NCI-H748 treated with DMSO at 0.1 percent for 48 hours (cell line): ENCODE results near the gene INSC.

ENCODE experiments used
- DNase-seq: peaks from one replicate; lab custom pipeline; 2025; lab: John Stamatoyannopoulos, UW

INSC gene

DNA sequence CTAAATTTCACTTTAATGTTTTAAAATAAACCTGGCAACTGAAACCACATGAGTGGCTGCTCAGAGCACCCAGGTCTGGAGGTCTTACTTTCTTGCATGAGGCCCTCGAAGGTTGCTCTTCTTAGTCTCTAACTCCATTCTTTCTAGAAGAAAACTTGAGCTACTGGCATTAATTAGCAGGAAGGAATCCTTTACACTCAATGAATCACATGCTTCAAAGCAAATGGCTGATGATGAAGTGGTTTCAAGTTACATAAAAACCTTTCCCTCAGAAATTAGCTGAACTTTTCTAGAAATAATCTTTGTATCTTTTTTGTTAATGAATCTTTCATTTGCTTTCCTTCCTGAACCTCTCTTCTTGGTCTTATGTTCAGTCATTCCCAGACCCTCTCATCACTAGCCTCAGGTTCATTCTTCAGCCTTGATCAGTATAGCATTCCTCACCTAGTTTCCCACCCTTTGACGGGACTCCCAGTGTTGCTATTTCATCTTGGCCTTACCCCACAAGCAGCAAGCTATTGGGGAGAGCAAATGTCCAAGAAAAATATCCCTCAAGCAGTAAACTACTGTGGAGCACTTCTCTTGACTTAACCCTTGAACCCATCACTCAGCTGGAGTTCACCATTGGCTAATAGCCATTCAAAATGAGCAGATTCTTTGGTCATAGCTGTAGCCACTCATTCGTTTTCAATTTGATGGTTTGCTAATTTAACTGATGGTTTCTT lies 75.1 kb downstream of the INSC start:
- no peak for DNase-seq

DNA sequence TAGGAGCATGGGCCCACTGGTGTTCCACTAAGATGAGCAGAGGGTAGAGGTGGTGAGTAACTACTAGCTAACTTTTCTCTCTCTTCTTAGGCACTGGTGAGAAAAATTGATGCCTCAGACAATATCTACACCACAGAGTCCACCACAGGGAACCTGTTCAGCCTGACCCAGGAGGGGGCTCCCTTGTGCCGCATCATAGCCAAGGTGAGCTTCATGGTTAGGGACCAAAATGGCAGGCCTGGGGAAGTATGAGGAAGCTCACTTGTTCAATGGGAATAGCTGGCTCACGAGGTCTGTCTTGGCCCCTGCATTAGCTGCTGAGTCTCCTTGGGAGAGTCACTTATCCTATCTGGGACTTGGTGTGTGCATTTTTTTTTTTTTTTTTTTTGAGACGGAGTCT lies 75.9 kb downstream of the INSC start:
- DNase-seq, result no peak

DNA sequence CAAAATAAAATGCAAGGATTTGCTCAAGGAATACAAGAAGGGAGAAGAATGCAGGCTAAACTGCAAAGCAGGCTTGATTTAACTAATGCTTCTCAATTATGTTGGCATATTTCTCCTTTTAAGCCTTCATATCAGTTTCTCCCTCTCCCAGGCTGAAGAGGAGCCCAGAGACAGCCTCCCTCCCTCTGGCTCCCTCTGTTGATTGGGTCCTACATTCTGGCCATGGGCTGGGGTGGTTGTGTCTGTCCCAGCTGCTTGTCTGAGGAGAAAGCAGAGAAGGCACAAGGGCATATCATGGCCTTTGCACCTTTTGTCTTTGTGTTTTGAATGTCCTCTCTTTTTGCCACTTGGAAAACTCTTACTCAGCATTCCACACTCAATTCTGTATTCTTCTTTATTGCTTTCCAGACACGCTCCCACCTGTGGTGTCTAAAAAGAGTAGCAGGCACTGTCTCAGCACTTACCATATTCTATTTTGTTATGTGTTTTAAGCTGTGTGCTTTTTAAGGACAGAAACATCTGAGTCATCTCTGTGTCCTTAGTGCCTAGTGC lies 77.4 kb downstream of the INSC start:
- no peak for DNase-seq

DNA sequence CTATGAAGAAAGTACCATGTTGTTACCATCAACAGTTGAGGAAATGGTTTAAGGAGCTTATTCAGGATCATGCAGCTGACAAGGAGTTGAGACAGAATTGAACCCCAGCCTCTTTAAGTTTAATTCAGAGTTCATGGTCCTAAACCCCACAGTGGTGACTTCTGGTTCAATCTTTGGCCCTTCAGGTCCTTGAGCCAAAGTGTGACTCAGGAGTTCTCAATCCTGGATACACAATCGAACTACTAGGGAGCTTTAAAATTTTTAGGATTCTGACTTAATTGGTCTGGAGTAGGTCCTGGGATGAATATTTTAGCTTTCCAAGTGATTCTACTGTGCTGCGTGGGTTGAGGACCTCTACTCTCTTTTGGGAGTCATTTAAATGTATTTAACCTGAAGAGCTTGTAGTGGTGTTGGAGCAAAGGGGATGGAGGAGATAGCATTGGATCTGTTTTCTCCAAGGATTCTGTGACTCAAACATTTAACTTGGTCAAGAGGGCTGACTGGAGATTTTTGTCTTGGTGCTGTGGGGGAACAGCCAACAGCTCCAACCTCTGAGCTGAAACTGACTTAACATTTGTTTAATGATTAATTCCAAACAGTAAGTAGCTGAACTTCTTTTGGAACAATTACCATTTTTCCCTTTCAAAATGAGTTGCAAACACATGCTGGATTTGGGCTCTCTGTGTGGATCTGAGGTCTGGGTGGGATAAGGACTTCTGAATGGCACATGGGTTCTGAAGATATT lies 80.1 kb downstream of the INSC start:
- DNase-seq, result no peak

DNA sequence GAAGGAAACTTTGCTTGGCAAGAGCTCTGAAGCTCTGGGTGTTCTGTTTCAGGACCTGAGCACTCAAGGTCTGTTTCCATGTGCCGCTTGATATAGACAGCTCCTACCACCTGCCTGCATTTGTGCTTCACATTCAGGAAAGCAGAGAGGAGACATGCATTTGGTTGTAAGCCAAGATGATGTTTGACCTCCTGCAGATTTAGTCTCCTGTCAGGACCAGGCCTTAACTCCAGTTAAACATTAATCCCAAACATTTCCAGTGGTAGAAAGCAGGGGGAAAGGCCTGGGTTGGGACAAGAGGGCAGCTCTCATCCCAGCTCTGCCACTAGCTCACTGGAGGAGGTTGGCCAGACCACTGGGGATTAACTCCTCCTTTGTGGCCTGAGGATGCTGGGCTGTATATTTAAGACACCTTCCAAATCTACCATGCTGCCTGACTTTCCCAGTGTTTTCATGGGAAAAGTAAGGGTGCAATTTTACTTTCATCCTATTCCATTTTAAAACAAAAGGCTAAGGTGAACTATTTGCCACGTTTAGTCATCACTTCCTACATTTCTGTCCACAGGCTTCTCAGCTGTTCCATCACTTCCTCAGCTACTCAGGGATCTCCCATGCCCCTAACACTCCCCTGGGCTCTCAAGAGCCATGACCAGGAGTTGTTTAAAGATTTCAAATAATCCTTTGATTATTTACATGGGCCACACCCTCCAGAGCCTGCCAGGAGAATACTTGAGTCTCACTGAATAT lies 80.9 kb downstream of the INSC start:
- DNase-seq, result no peak

DNA sequence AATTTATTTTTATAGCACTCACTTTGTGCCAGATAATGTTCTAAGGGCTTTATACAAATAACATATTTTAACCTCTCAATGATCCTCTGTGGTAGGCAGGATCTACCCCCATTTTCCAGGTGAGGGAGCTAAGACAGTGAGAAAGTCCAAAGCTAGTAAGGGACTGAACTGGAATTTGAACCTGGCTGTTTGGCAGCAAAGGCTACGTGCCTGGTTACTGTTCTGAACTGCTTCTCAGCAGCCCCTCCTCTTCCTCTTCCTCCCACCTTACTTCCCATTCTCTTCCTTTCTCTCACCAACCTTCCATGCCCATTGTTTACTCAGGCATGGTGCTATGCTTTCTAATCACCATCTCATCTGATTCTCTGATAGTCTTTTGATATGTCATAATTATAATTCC lies 82.0 kb downstream of the INSC start:
- DNase-seq, result no peak

DNA sequence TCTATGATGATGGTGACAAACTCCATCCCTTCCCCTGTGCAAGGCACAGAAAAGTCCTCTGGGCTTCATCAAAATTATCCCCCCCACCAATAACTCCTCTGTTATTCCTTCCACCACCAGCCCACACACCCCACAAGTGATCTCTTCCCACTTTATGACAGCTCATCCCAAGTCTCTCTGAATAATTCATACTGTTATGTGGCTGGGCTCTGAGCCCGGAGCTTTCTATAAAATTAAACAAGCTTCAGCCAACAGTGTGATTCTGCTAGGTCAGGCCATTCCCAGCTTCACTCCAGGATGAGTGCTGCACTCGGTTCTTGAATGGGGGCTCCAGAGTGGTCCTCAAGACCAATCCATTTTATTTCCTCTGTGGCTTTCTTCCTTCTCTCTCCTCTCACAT lies 83.0 kb downstream of the INSC start:
- no peak for DNase-seq

DNA sequence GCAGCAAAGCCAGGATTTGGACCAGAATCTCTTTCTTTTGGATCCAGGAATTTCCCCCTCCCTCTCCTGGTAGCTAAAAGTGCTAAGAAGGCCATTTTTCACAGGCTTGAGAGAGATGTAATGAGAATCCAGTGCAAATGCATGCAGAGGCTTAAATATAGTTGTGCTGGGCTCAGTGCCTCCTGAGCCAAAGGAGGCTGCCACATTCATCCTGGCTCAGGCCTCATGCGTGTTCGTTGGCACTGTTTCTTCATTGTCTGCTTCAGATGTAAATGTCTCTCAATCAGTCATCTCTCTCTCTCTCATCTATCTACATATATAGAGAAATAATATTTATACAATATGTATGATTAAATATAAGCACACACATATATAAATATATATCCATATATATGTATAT lies 83.6 kb downstream of the INSC start:
- no peak for DNase-seq

DNA sequence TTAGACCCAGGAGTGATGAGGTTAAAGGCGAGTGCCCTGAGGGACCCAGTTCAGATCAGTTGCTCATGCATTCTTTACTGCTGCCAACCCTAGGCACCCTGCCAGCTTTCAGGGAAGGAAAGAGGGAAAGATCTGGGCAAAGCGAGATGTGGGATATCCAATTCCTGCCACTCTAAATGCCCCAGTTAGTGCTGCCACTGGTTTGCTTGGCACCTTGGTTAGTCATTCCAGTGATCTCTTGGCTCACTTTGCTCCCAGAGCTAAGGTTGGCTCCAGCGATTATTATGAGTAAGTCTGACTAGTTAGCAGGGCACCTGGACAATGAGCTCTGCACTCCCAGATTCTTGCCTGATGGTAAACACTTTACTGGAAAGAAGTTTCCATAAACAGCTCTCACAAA lies 85.0 kb downstream of the INSC start:
- no peak for DNase-seq

DNA sequence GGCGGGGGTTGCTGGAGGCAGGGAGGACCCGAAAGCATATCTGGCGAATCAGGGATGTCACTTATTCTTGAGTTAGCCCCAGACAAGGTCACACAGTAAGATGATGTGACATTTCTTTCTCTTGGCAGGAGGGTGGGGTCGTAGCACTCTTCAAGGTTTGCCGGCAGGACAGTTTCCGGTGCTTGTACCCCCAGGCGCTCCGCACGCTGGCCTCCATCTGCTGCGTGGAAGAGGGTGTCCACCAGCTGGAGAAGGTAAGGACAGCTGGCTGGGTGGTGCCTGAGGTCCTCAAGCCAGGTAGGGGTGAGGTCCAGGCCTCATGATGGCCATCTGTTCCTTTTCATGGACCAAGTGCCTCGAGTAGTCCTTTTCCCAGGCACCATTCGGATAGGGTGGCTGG lies 86.0 kb downstream of the INSC start:
- no peak for DNase-seq

DNA sequence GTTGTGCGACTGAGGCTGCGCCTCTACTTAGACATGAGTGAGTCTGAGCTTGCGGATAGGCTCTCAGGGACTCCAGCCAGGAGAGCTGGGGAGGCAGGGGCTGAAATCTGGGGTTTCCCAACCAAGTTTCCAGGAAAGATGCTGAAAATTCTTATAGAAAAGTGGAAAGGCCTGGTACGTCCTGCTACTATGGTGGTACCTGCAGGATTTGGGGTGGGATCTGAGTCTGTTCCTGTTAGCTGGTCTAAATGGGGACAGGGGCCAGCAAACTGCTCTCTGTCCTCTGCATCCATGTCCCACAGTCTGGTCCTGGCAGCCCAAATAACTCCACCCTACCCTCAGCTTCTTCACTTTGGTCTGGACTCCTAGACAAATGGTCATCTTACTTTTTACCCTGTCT lies 86.9 kb downstream of the INSC start:
- DNase-seq, result no peak

DNA sequence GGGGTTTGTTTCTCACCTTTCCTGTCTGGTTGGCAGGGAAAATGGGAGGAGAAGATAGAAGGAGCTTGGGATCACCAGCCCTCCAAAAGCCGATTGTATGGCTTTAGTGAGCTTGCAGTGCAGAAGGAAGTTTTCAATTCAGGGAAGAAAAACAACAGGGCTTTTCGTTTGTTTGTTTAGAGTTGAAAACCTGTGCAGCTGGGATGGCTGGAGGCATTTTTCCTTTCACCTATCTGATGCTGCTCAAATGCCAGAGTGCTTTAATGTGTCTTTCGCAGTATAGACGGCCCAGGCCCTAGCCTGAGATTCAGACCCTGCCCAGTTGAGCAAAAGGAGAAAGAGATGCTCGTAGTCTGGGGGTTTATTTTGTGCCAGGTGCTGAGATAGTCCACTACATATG lies 87.9 kb downstream of the INSC start:
- no peak for DNase-seq

DNA sequence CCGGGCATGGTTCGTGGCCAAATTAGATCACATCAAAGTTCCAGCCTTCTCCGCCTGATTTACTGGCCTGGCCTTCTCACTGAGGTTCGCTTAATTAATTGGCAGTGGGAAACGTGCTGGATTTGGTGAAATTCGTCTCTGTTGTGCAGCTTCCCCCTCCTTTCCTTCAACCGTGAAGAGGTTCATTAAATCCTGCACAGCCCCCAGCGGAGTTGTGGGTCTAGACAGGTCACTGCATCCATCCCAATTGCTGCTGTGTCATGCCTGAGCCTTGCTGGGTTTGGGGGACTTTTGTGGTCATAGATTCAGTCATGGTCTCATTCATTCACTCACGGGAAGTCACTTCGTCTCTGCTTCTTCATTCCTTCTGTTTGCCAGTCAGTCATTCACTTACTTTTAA lies 90.0 kb downstream of the INSC start:
- no peak for DNase-seq

DNA sequence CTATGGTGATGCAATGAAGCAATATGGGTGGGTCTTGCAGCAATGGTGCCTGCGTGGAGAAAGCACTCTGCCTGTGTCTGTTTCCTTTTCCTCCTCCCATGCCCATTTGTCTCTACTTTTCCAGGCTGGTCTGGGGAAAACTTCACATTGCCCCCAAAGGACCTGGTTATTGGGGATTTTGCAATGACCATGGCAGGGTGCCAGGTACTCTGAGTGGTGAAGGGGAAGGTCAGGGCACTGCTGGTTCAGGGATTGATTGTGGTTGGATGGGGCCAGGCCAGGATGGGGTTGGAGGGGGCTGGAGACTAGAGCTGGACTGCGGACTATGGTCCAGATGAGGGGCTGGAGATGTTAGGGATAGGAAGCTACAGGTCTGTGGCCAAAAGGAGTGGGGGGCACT lies 92.1 kb downstream of the INSC start:
- DNase-seq, result no peak

DNA sequence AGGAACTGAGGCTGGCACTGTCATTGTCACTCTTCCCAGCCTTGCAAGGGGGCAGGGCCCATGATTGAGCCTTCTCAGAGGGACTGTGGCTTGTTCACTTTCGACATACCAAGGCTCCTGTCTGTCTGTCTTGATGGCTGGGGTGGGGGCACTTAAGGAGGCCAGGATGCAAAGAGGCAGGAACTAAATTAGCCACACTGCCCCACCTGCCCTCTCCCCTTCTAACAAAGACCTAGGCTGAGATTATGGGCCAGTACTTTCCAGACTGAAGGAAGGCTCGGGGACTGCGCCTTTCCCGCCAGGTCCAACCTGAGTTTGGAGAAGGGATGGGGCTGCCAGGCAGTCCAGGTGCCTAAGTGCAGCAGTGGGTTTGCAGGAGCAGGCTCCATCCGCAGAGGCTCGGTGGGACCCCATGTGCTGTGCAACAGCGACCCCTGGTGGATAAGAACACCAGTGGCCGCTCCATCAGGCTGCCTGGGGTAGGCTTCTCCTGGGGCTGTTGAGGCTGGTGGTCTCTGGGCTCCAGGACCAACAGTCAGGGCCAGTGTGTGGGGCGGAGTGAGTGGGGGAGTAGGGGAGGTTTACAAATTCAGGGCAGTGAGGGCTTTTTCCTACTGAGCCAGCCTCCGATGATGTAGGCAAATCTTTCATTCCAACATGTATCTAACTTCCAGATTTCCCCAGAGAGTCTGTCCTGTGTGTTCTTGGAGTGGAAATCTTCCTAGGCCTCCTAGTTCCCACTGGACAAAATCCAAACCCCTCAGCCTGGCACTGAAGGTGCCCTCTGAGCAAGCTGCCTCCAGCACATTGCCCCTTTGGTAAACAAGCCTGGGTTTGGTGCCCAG lies 93.9 kb downstream of the INSC start:
- peak; percentile 63 for DNase-seq

DNA sequence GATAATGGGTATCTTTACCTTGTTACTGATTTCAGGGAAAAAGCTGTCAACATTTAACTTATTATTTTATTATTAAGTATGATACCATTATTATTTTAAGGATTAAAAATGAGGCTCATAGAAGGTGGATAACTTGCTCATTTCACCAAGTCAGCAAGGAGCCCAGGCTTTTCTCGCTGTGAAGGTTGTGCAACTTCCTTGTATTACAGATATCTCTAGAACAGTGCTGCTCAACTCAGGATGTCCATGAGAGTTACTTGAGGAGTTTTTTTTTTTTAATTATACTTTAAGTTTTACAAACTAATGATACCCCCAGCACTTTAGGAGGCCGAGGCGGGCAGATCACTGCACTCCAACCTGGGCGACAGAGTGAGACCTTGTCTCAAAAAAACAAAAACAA lies 98.2 kb downstream of the INSC start:
- DNase-seq, result no peak

DNA sequence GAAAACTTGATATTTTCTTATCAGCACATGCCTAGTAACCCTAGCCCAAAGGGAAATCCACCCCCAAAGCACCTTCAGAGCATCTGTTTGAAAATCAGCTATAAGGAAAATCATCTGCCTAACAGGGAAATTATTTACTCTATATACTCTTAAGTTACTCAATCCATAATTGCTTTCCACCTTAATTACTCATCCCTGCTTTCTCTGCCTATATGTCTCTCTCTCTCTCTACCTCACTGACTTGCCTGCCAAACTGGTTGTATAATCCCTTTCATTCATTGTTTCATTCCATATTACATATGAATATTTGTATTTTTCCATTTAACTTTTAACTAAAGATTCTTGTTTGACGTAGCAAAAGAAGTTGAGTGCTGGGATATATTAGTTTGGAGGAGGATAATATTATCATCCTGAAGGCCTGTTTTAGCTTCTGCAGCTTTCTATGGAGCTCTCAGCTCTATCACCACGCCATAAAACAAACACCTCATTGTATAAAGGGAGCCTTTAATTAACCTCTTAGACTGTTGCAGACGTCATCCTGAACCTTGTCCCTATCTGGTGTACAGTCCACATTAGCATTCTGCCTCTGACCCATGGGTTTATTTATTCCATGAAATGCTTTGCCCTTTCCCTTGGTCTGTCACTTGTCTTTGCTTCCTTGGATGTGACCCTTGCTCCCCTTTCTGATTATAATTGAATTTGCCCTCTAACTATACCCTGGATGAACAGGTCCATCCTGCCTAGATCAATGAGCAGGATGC lies 98.9 kb downstream of the INSC start:
- peak; percentile 35 for DNase-seq

DNA sequence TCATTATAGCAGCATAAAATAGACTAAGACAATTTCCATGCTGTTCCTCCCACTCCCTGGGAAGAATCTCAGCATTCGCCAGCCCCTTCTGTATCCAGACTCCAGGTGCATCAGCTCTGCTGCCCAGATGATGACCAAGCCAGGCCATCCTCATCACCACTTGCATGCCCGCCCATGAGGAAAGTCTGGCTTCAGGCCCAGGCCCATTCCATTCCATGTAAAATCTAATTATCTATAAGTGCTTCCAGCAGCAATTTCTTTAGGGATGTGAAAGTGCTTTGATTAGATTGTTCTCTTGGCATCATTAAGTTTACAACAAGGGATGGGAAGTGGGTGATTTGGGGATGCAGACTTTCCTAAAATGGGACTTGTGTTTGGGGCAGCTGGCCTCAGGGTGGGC lies 100.3 kb downstream of the INSC start:
- DNase-seq, result no peak

DNA sequence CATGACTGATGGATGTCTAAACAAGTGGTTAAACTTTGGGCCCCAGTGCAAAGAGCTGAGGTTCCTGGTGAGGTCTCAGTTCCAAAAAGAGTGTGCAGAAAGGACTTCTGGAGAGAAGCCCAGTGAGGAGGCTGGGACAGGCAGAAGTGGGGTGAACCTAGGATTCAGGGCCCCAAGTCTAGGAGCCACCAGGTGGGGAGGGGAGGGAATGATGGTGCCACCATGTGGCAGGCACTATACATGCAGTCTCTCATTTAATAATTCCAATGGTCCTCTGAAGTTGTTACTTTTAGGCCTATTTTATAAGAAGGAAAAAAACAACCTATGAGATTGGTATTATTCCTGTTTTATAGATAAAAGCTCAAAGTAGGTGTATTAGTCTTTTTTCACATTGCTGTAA lies 102.0 kb downstream of the INSC start:
- DNase-seq, result no peak

DNA sequence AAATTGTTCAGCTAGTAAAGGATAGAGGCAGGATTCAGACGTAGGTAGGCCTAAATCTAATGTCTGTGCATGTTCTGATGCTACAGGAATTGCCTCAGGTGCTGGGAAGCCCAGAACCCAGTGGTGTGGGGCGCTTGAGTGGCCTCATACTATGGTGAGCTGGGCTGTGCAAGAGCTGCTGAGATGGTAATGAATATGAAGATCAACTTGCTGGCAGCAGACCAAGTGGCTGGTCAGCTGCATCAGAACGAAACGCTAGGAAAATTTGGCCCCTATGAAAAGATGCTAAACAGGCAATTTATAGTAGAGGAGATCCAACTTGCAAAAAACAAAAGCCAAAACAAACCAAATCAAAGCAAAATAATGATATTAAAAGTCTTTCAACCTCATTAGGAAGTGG lies 102.7 kb downstream of the INSC start:
- no peak for DNase-seq

DNA sequence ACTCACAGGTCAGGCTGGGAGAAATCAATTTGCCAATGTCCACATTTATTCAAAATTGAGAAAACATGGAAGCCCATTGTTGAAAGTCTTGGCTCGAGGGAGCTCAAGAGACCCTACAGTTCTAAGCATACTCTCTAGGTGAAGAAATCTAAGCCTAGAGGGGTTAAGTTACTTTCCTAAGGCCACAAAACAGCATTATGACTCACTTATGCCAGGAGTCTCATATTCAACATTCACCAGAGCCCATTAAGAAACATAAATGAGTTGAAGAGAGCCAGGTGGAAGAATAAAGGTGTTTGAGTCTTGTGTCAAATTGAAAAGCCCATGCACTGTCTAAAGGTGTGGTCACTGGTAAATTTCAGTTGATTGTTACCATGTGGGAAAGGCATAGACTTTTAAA lies 108.1 kb downstream of the INSC start:
- DNase-seq, result no peak
